Lower lobe of right lung (tissue), 2 donors: ENCODE measurements around the gene COL12A1. TPM values are rescaled to one million over a fixed set of nuclear protein-coding genes. Genes with fewer than 3 reads are reported as not detected.

ENCODE experiments used
- ATAC-seq, 2 donors: fragments of 200-7000 bp; cut with Tn5 transposase; one replicate each; pipeline ENCODE4 v1.9.1; 2020 to 2022; ENCODE audit warnings: mild to moderate bottlenecking in 2 of 2, moderate library complexity in 2 of 2
- DNase-seq: peaks from one replicate; pipeline ENCODE4 v3.0.0-alpha.2; 2020
- H3K27ac ChIP-seq: fragments of 200-600 bp; one replicate; pipeline ENCODE4 v1.8.0; 2022
- H3K27me3 ChIP-seq: fragments of 200-600 bp; one replicate; pipeline ENCODE4 v1.8.0; 2022; ENCODE audit warnings: low read depth
- H3K36me3 ChIP-seq: fragments of 200-600 bp; one replicate; pipeline ENCODE4 v1.8.0; 2022; ENCODE audit warnings: mild to moderate bottlenecking
- H3K4me1 ChIP-seq: fragments of 200-600 bp; one replicate; pipeline ENCODE4 v1.8.0; 2022
- H3K4me3 ChIP-seq: fragments of 200-600 bp; one replicate; pipeline ENCODE4 v1.8.0; 2022; ENCODE audit warnings: mild to moderate bottlenecking
- H3K9me3 ChIP-seq: fragments of 200-600 bp; one replicate; pipeline ENCODE4 v1.8.0; 2022
- CTCF ChIP-seq: fragments of 200-600 bp; IDR thresholded peaks from one replicate; pipeline ENCODE4 v1.8.0; 2022; ENCODE audit warnings: antibody characterized with exemption, mild to moderate bottlenecking
- intact Hi-C: fragments of 100-400 bp; cut with DNase I; formaldehyde crosslinking; loops from one replicate; pipeline ENCODE4 v1.11.0; 2022
- total RNA-seq: library from RNA; stranded (reverse); fragmentation: NEBNext Ultra II Directional; extraction: Animal tissue kit (Norgen Biotek cat#: 25700); gene quantifications from one replicate; pipeline ENCODE4 v1.2.1, GENCODE V29; 2021
- donor health status: DM: no; HTN: yes; CAD: no; lungs with severe emphysema.

The COL12A1 gene
- total RNA-seq, 1 donor from 2014 or later, result 36.6 TPM

- DNase-seq, result no peak
- Histone ChIP-seq H3K27ac (no peak overlapping the region), H3K4me3 (no peak overlapping the region), H3K9me3 (no peaks in the 10 kb centered on the region), H3K4me1 (peaks cover 7% of the 10 kb centered on the region), H3K27me3 (no peaks in the 10 kb centered on the region), H3K36me3 (no peaks in the 10 kb centered on the region)
- no peak for TF ChIP-seq CTCF
- intact Hi-C loops, result no loop called here
- no peak for ATAC-seq
These were observed 104.0 kb downstream of the COL12A1 start for GRCh38 chr6:75101896-75102295.

- no peaks in the 10 kb centered on the region for H3K27me3 ChIP-seq
- TF ChIP-seq CTCF, result no peak
- DNase-seq (no peak), ATAC-seq (peak; percentile 73 to 80)
- H3K36me3 ChIP-seq, result no peaks in the 10 kb centered on the region
- peaks cover 7% of the 10 kb centered on the region for H3K4me1 ChIP-seq
- intact Hi-C loops, result no loop called here
- H3K27ac ChIP-seq, result no peak overlapping the region
- no peaks in the 10 kb centered on the region for H3K9me3 ChIP-seq
- no peak overlapping the region for H3K4me3 ChIP-seq
These were observed 107.1 kb downstream of the COL12A1 start for GRCh38 chr6:75098709-75099108.

- ATAC-seq (no peak), DNase-seq (no peak)
- no peak for TF ChIP-seq CTCF
- no peaks in the 10 kb centered on the region for H3K27me3 ChIP-seq
- no peak overlapping the region for H3K4me3 ChIP-seq
- no peaks in the 10 kb centered on the region for H3K9me3 ChIP-seq
- H3K36me3 ChIP-seq, result no peaks in the 10 kb centered on the region
- intact Hi-C loops, result no loop called here
- H3K4me1 ChIP-seq, result peaks cover 7% of the 10 kb centered on the region
- H3K27ac ChIP-seq, result no peak overlapping the region
These were observed 108.9 kb downstream of the COL12A1 start for GRCh38 chr6:75096966-75097365.

- Histone ChIP-seq H3K36me3 (no peaks in the 10 kb centered on the region), H3K9me3 (no peaks in the 10 kb centered on the region), H3K27me3 (no peaks in the 10 kb centered on the region), H3K4me1 (peaks cover 7% of the 10 kb centered on the region), H3K4me3 (no peak overlapping the region), H3K27ac (no peak overlapping the region)
- intact Hi-C loops, result no loop called here
- TF ChIP-seq CTCF, result no peak
- ATAC-seq (peak; percentile 50 to 66), DNase-seq (no peak)
These were observed 111.1 kb downstream of the COL12A1 start for GRCh38 chr6:75094614-75095200.

- no peak for TF ChIP-seq CTCF
- Histone ChIP-seq H3K36me3 (no peaks in the 10 kb centered on the region), H3K4me1 (no peaks in the 10 kb centered on the region), H3K27me3 (no peaks in the 10 kb centered on the region), H3K9me3 (no peaks in the 10 kb centered on the region), H3K27ac (no peak overlapping the region), H3K4me3 (no peak overlapping the region)
- ATAC-seq (no peak), DNase-seq (no peak)
- intact Hi-C loops, result no loop called here
These were observed 114.2 kb downstream of the COL12A1 start for GRCh38 chr6:75091467-75092190.
